Mucosa of rectum (tissue), 2 donors: ENCODE results near the gene MAPKBP1.

Experiments used
- H3K27ac ChIP-seq, 2 donors: one replicate each; pipeline ENCODE4 v1.7.0; 2013; ENCODE audit warnings: inconsistent platforms in 2 of 2, low read depth in 2 of 2, low read length in 2 of 2
- H3K27me3 ChIP-seq, 2 donors: one replicate each; pipeline ENCODE4 v1.7.0; 2013; ENCODE audit warnings: low read length in 2 of 2; ENCODE audit not compliant: control insufficient read depth in 2 of 2, insufficient read depth in 2 of 2
- H3K36me3 ChIP-seq, 2 donors: one replicate each; pipeline ENCODE4 v1.7.0; 2013; ENCODE audit warnings: low read length in 2 of 2; ENCODE audit not compliant: control insufficient read depth in 2 of 2, insufficient read depth in 2 of 2
- H3K4me1 ChIP-seq, 2 donors: one replicate each; pipeline ENCODE4 v1.7.0; 2013; ENCODE audit warnings: low read length in 2 of 2, mild to moderate bottlenecking in 1 of 2; ENCODE audit not compliant: control insufficient read depth in 2 of 2, insufficient read depth in 2 of 2
- H3K4me3 ChIP-seq, 2 donors: one replicate each; pipeline ENCODE4 v1.7.0; 2013; ENCODE audit warnings: low read length in 2 of 2
- H3K9ac ChIP-seq, 2 donors: one replicate each; pipeline ENCODE4 v1.7.0; 2013; ENCODE audit warnings: low read length in 2 of 2, low read depth in 1 of 2, mild to moderate bottlenecking in 1 of 2
- H3K9me3 ChIP-seq, 2 donors: one replicate each; pipeline ENCODE4 v1.7.0; 2013; ENCODE audit warnings: low read length in 2 of 2; ENCODE audit not compliant: control insufficient read depth in 2 of 2
- donor health status: healthy.
- donor health status: Normal muscosa, but diverticular disease.

Gene MAPKBP1

DNA sequence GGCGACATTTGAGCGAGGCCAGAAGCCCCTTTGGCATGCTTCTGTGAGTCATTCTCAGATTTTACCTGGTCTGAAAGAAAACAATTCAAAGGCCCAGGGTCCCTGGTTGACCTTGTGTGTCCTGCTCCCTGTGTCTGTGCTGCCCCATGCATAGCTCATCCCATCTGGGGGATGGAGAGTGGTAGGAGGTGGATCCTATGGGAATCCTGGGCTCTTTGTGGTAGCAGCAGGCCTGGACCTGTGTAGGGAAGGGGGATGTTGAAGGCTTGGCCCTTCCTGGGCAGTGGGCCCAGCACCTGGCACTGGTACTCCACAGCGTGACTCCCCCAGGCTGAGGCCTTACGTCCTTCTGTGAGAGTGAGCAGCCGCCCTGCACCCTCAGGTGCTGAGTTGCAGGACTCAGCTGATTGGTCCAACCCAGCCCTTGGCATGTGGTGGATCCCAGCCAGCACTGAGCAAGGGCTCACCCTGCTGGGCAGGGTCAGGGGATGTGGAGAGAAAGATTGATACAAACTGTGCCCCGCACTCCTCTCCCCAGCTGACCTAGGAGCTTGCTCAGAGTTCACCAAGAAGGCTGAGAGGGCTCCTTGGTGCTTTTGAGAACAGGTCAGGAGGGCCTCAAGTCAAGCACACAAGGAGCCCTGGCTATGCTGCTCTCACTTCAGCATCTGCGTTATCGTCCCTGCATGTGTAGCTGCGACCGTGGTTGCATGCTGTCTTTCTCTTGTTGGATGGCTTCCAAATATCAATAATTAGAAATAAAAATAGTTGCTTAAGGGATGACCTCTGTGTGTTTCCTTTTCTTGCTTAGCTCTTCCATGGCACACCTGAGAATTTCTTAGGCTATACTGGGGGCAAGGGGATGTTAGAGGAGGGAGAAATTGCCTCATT, 32.3 kb downstream of the MAPKBP1 start:
- no peak overlapping the region for H3K27ac ChIP-seq
- H3K36me3 ChIP-seq = no peaks in the 10 kb centered on the region
- no peaks in the 10 kb centered on the region for H3K4me1 ChIP-seq
- no peak overlapping the region for H3K4me3 ChIP-seq
- no peaks in the 10 kb centered on the region for H3K27me3 ChIP-seq
- H3K9me3 ChIP-seq = no peaks in the 10 kb centered on the region
- H3K9ac ChIP-seq = no peak overlapping the region

DNA sequence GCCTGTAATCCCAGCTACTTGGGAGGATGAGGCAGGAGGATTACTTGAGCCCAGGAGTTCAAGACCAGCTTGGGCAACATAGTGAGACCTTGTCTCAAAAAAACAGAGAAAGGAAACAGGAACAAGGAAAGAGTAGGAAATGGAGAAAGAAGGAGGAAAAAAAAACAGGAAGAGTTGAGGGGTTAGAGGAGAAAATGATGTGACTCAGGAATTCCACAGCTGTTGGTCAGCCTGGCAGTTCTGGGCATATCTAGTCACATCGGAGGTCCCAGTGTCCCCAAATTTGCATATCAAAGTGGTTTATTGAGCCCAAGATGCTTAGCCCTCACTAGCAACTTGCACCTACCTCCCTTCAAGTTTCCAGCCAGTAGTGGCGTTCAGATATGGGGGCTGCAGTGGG, 34.8 kb downstream of the MAPKBP1 start:
- Histone ChIP-seq H3K4me3 (no peak overlapping the region), H3K4me1 (no peaks in the 10 kb centered on the region), H3K9ac (no peak overlapping the region), H3K27me3 (no peaks in the 10 kb centered on the region), H3K27ac (no peak overlapping the region), H3K36me3 (peaks cover 12 to 14% of the 10 kb centered on the region in 2 donors), H3K9me3 (no peaks in the 10 kb centered on the region)

DNA sequence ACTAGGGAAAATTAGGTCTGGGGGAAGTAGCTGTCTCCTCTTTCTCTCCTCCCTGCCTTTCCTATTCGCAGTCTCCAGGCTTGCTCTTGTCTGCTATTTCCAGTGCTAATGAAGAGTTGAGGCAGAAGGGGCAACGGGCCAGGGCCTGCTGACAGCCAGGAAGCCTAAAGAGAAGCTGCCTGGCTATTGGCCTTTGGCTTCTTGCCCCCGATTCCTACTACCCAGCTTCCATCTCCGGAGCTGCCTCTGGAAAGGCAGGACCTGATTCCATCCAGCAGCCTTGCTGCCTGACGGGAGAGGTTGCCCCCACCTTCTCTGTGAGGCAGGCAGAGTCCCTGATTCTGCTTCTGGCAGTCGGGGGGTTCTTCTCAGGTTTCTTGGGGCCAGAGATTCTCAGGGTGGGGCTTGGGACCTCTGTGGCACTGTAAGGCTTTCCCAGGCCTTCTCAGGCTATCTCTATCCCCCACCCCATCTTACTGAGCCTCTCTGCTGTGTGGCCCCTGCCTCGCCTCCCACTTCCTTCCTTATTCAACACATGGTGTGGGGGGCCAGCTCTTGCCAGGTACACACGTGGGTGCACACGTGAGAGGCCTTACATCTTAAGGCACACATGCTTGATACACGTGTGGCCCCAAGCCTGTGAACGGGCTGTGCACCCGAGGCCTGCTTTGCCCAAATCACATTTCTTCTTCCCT, 35.4 kb downstream of the MAPKBP1 start:
- Histone ChIP-seq H3K27me3 (no peaks in the 10 kb centered on the region), H3K4me1 (no peaks in the 10 kb centered on the region), H3K4me3 (no peak overlapping the region), H3K9ac (no peak overlapping the region), H3K27ac (no peak overlapping the region), H3K9me3 (no peaks in the 10 kb centered on the region), H3K36me3 (peaks cover 12 to 14% of the 10 kb centered on the region in 2 donors)

DNA sequence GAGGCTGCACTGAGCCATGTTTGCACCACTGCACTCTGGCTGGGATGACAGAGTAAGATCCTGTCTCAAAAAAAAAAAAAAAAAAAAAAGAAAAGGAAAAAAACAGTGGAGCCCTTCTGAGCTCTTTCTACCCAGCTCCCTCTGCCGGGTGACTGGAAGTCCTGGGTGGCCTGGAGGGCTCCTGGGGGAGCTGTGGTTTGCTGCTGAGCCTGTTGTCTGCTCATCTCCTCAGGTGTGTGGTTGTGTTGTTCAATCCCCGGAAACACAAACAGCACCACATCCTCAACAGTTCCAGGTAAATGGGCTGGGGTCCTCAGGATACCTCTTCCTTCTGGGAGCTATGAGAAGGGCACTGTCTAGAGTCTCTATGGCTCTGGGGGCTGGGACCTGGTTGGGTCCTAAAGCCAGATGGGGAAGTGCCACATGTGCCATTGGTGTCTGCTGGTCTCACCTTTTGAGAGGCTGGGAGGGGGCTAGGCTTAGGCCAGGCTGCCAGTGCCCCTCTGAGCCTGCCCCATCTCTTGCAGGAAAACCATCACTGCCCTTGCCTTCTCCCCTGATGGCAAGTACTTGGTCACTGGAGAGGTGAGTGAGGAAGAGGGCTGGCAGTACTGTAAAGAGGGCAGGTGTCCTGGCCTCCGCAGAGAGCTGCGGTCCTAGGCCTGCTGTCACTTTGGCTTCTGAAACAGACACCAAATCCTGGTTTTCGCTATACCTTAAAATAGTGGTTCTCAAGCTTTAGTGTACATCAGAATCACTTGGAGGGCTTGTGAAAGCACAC, 36.6 kb downstream of the MAPKBP1 start:
- no peak overlapping the region for H3K27ac ChIP-seq
- H3K4me1 ChIP-seq = no peaks in the 10 kb centered on the region
- no peak overlapping the region for H3K9ac ChIP-seq
- H3K27me3 ChIP-seq = no peaks in the 10 kb centered on the region
- H3K36me3 ChIP-seq = peaks cover 16 to 19% of the 10 kb centered on the region in 2 donors
- H3K9me3 ChIP-seq = no peaks in the 10 kb centered on the region
- H3K4me3 ChIP-seq = no peak overlapping the region

DNA sequence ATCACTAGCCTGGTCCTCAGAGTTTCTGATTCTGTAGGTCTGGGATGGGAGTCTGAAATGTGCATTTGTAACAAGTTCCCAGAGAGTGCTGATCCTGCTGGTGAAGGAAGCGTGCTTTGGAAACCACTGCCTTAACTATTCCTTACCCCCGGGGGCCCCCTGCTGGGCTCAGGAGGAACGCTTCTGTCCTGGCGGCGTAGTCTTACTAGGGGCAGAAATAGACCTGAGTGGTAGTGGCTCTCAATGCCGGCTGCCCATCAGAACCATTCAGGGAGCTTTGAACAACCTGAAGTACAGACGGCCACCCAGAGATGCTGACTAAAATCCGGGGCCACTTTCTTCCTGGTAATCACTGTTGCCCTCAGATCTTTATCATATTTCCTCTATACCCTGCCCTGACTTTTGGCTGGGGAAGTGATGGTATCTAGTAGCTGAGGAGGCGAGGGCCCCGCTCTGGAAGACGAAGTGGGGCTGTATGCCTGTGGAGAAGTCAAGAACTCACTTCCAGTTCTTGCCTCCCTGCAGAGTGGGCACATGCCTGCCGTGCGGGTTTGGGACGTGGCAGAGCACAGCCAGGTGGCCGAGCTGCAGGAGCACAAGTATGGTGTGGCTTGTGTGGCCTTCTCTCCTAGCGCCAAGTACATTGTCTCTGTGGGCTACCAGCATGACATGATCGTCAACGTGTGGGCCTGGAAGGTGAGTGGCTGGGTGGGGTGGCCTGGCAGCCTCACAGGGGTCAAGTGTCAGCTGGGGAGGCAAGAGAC, 37.3 kb downstream of the MAPKBP1 start:
- H3K36me3 ChIP-seq = peaks cover 20 to 26% of the 10 kb centered on the region in 2 donors
- no peaks in the 10 kb centered on the region for H3K4me1 ChIP-seq
- no peak overlapping the region for H3K9ac ChIP-seq
- no peaks in the 10 kb centered on the region for H3K9me3 ChIP-seq
- H3K27ac ChIP-seq = no peak overlapping the region
- no peaks in the 10 kb centered on the region for H3K27me3 ChIP-seq
- no peak overlapping the region for H3K4me3 ChIP-seq

DNA sequence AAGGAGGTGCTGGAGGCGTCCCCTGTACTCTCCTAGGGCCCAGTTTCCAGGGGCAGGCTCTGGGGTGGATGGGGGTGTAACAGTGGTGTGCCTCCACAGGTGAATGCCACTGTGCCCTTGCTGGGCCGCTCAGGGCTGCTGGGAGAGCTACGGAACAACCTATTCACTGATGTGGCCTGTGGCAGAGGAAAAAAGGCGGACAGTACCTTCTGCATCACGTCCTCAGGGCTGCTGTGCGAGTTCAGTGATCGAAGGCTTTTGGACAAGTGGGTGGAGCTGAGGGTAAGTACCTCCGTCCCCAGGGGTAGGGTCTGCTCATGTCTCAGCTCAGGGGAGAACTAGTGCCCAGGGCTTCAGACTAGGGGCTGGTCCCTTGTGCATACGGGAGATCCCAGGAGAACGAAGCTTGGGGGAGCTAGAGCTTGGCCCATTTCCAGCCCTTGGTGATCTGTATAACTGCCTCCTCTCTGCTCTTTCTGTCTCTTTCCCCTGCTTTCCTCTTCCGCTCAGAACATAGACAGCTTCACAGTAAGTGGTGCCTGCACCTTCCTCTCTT, 38.6 kb downstream of the MAPKBP1 start:
- no peak overlapping the region for H3K4me3 ChIP-seq
- H3K9me3 ChIP-seq = no peaks in the 10 kb centered on the region
- peaks cover 29 to 36% of the 10 kb centered on the region in 2 donors for H3K36me3 ChIP-seq

DNA sequence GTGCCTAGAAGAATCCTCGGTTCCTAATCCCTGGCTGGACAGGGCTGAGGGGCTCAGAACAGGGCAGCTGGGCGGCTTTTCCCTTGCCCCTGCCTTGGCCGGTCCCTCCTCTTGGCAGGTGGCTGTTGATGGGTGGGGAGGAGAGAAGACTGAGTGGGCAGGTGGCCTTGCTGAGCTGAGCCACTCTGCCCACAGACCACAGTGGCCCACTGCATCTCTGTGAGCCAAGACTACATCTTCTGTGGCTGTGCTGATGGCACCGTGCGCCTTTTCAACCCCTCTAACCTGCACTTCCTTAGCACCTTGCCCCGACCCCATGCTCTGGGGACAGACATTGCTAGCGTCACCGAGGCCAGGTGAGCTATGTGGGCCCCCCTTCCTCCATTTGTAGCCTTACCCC, 39.1 kb downstream of the MAPKBP1 start:
- H3K9me3 ChIP-seq = no peaks in the 10 kb centered on the region
- no peaks in the 10 kb centered on the region for H3K27me3 ChIP-seq
- no peak overlapping the region for H3K4me3 ChIP-seq
- H3K27ac ChIP-seq = no peak overlapping the region
- no peak overlapping the region for H3K9ac ChIP-seq
- H3K36me3 ChIP-seq = peaks cover 35 to 40% of the 10 kb centered on the region in 2 donors
- no peaks in the 10 kb centered on the region for H3K4me1 ChIP-seq

More for the DNA sequence above, 38.6 kb downstream of the MAPKBP1 start:
- H3K4me1 ChIP-seq = no peaks in the 10 kb centered on the region
- no peaks in the 10 kb centered on the region for H3K27me3 ChIP-seq
- no peak overlapping the region for H3K9ac ChIP-seq
- no peak overlapping the region for H3K27ac ChIP-seq

DNA sequence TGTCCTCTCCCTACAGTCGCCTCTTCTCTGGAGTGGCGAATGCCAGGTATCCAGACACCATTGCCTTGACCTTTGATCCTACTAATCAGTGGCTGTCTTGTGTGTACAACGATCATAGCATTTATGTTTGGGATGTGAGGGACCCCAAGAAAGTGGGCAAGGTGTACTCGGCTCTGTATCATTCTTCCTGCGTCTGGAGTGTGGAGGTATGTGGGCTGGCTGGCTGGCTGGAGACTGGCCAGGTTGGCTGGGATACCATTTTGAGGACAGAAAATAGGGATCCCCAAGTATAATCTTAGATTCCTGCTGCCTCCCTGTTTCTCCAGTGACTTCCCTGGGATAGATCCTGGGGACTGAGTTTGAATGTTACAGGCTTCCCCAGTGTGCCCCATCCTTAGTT, 40.2 kb downstream of the MAPKBP1 start:
- H3K4me1 ChIP-seq = no peaks in the 10 kb centered on the region
- H3K27me3 ChIP-seq = no peaks in the 10 kb centered on the region
- H3K4me3 ChIP-seq = no peak overlapping the region
- peaks cover 41 to 48% of the 10 kb centered on the region in 2 donors for H3K36me3 ChIP-seq
- no peak overlapping the region for H3K9ac ChIP-seq
- no peak overlapping the region for H3K27ac ChIP-seq
- no peaks in the 10 kb centered on the region for H3K9me3 ChIP-seq

DNA sequence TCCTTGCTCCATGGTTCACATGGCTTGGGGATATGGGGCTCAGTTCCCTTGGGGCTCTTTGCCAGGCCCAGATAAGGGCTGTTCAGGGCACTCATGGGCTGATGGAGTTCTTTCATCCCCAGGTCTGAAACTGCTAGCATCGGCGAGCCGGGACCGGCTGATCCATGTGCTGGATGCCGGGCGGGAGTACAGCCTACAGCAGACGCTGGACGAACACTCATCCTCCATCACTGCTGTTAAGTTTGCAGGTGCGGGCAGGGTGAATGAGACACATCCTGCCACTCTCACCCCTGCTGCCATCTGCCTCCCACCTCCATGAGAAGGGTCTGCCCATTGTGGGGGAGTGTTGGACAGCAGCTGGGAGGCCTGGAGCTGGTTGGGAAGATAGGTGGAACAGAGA, 42.5 kb downstream of the MAPKBP1 start:
- no peak overlapping the region for H3K4me3 ChIP-seq
- no peak overlapping the region for H3K27ac ChIP-seq
- no peaks in the 10 kb centered on the region for H3K27me3 ChIP-seq
- H3K4me1 ChIP-seq = peaks cover 0 to 2% of the 10 kb centered on the region in 2 donors
- peaks cover 43 to 55% of the 10 kb centered on the region in 2 donors for H3K36me3 ChIP-seq
- no peak overlapping the region for H3K9ac ChIP-seq
- H3K9me3 ChIP-seq = no peaks in the 10 kb centered on the region
